Activated CD8-positive, alpha-beta memory T cell treated with anti-CD3 and anti-CD28 coated beads for 1 hour (primary cell): ENCODE results near the gene PRTG.
"Not testable (repeated sequence)": the region's sequence is repeated elsewhere in the genome, so short reads cannot be mapped to it uniquely, and the experiment has no call there.

ENCODE experiments used
- DNase-seq, 2 donors: peaks; one replicate each; pipeline ENCODE4 v3.0.0-alpha.2; 2020; ENCODE audit warnings: low read depth in 1 of 2; ENCODE audit errors: extremely low read depth in 1 of 2

Gene PRTG

GRCh38 chr15:55742927-55743728, at the start of gene PRTG:
Gene PRTG (minus strand): TSS chr15:55743152. CDS start chr15:55742931, 221 bp downstream.
- no peak for DNase-seq

- DNase-seq = no peak
Observed at GRCh38 chr15:55791551-55792400, 48.8 kb upstream of the PRTG start.

- peak; percentile 6 to 9 for DNase-seq
Observed at GRCh38 chr15:55789066-55789660, 46.2 kb upstream of the PRTG start.

- no peak for DNase-seq
Observed at GRCh38 chr15:55786341-55786740, 43.4 kb upstream of the PRTG start.

GRCh38 chr15:55785593-55785992, 42.6 kb upstream of the PRTG start:
- not testable (repeated sequence) for DNase-seq

- DNase-seq = no peak
Observed at GRCh38 chr15:55784286-55784685, 41.3 kb upstream of the PRTG start.

GRCh38 chr15:55782901-55783300, 39.9 kb upstream of the PRTG start:
- DNase-seq = no peak

- no peak for DNase-seq
Observed at GRCh38 chr15:55780292-55780691, 37.3 kb upstream of the PRTG start.

GRCh38 chr15:55778932-55779331, 36.0 kb upstream of the PRTG start:
- DNase-seq = no peak

- no peak for DNase-seq
Observed at GRCh38 chr15:55775316-55775715, 32.4 kb upstream of the PRTG start.

- peak in 1 of 2 donors; percentile 9 for DNase-seq
Observed at GRCh38 chr15:55774113-55774970, 31.4 kb upstream of the PRTG start.

- no peak for DNase-seq
Observed at GRCh38 chr15:55770806-55771205, 27.9 kb upstream of the PRTG start.

GRCh38 chr15:55770261-55770660, 27.3 kb upstream of the PRTG start:
- DNase-seq = no peak

GRCh38 chr15:55768670-55769185, 25.8 kb upstream of the PRTG start:
- no peak for DNase-seq

GRCh38 chr15:55766676-55767075, 23.7 kb upstream of the PRTG start:
- no peak for DNase-seq

GRCh38 chr15:55764398-55764797, 21.4 kb upstream of the PRTG start:
- no peak for DNase-seq

GRCh38 chr15:55758580-55758986, 15.6 kb upstream of the PRTG start:
- DNase-seq = no peak

- DNase-seq = not testable (repeated sequence)
Observed at GRCh38 chr15:55753433-55753832, 10.5 kb upstream of the PRTG start.

- no peak for DNase-seq
Observed at GRCh38 chr15:55750706-55751105, 7.8 kb upstream of the PRTG start.
